BE2C (cell line): ENCODE data around the gene FBN1.

Experiments used
- DNase-seq: peaks from one replicate; pipeline ENCODE4 v3.0.0-alpha.2; 2020
- H3K27me3 ChIP-seq: fragments of 250-450 bp; sonication (Bioruptor Pico); 2 replicates; pipeline ENCODE4 v1.5.1; 2020; ENCODE audit warnings: mild to moderate bottlenecking
- H3K36me3 ChIP-seq: fragments of 250-450 bp; sonication (Bioruptor Pico); 2 replicates; pipeline ENCODE4 v1.5.1; 2020; ENCODE audit warnings: mild to moderate bottlenecking
- H3K4me1 ChIP-seq: fragments of 250-450 bp; sonication (Bioruptor Pico); 2 replicates; pipeline ENCODE4 v1.5.1; 2020
- H3K4me3 ChIP-seq: 2 replicates; pipeline ENCODE4 v1.5.1; 2011; ENCODE audit warnings: low read depth, low read length
- H3K9me3 ChIP-seq: fragments of 250-450 bp; sonication (Bioruptor Pico); 2 replicates; pipeline ENCODE4 v1.5.1; 2020
- TF ChIP-seq, protein P1 (sequence below): IDR thresholded peaks from 2 replicates; pipeline ENCODE4 v1.5.1; 2012; ENCODE audit warnings: mild to moderate bottlenecking, low read depth, low read length

Gene FBN1

DNA sequence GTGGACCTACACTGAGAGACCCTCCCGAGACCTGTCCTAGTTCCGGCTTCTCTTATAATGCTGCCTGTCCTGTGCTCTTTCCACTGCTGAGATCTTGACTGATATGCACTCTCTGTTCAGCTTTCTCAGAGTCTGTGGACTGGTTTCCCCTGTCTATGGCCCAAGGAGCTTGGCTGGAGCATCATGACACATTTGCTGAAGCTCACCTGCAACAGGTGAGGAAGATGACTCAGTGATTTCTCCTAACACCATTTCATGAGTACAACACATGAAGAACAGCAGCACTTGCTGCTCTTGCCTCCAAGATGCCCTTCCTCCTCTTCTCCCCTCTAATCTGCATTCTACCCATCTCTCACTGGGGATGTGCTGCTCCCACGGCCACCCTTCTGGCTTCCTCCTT is 222.2 kb downstream of the FBN1 start:
- H3K4me1 ChIP-seq, result no peaks in the 10 kb centered on the region
- H3K4me3 ChIP-seq, result no peak overlapping the region
- no peaks in the 10 kb centered on the region for H3K9me3 ChIP-seq
- no peak for DNase-seq
- no peaks in the 10 kb centered on the region for H3K36me3 ChIP-seq
- no peaks in the 10 kb centered on the region for H3K27me3 ChIP-seq
- TF ChIP-seq, protein P1, sequence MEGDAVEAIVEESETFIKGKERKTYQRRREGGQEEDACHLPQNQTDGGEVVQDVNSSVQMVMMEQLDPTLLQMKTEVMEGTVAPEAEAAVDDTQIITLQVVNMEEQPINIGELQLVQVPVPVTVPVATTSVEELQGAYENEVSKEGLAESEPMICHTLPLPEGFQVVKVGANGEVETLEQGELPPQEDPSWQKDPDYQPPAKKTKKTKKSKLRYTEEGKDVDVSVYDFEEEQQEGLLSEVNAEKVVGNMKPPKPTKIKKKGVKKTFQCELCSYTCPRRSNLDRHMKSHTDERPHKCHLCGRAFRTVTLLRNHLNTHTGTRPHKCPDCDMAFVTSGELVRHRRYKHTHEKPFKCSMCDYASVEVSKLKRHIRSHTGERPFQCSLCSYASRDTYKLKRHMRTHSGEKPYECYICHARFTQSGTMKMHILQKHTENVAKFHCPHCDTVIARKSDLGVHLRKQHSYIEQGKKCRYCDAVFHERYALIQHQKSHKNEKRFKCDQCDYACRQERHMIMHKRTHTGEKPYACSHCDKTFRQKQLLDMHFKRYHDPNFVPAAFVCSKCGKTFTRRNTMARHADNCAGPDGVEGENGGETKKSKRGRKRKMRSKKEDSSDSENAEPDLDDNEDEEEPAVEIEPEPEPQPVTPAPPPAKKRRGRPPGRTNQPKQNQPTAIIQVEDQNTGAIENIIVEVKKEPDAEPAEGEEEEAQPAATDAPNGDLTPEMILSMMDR, result no peak

DNA sequence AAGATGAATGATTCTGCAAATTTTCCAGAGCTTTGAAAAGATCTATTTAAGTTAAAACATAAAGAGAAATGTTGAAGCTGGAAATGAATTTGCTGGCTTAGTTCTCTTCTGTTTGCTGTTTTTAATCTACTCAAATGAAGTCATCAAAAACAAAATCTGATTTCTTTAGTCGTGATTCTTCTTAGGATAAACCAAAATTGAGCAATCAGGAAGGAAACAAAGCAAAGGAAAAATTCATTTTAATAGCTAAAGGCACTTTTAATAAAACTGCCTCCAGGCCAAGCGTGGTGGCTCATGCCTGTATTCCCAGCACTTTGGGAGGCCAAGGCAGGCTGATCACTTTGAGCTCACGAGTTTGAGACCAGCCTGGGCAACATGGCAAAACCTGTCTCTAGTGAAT is 223.1 kb downstream of the FBN1 start:
- TF ChIP-seq, protein P1, result no peak
- H3K4me3 ChIP-seq, result no peak overlapping the region
- no peaks in the 10 kb centered on the region for H3K27me3 ChIP-seq
- H3K9me3 ChIP-seq, result no peaks in the 10 kb centered on the region
- no peaks in the 10 kb centered on the region for H3K36me3 ChIP-seq
- no peaks in the 10 kb centered on the region for H3K4me1 ChIP-seq
- no peak for DNase-seq

DNA sequence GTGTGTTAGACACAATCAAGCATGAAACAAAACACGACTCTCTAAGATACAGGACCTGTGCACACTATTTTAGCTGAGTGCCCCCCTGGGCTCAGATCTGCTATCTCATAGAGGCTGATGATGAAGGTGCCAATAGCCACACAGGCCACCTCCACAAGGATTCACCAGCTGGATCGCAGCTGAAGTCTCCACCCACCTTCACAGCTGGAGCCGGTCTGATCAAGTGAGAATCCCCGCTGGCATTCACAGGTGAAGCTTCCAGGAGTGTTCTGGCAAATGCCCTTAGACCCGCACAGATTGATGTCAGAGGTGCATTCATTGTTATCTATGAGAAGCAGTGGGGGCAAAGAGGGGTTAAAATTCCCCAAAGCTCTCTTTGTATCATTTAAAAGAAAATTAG is 224.1 kb downstream of the FBN1 start:
- H3K4me3 ChIP-seq, result no peak overlapping the region
- no peaks in the 10 kb centered on the region for H3K27me3 ChIP-seq
- no peaks in the 10 kb centered on the region for H3K9me3 ChIP-seq
- no peak for DNase-seq
- TF ChIP-seq, protein P1, result no peak
- H3K4me1 ChIP-seq, result no peaks in the 10 kb centered on the region
- H3K36me3 ChIP-seq, result no peaks in the 10 kb centered on the region

DNA sequence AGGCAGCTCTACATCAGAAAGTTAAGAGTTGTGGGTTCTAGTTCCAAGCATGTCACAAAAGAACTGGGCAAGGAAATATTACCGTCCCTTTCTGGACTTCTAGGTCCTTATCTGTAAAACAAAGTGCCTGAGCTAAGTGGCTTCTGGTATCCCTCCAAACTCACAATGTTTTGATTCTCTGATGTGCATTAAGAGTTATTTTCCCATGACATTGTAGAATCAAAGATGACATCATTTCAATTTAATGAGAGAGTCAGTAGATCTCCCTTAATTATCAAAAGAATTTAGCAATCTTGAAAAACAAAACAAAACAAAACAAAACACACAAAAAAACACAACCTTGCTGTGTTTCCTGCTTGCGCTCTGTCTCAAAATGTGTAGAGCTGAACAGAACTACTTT is 225.6 kb downstream of the FBN1 start:
- Histone ChIP-seq H3K27me3 (no peaks in the 10 kb centered on the region), H3K9me3 (no peaks in the 10 kb centered on the region), H3K4me3 (no peak overlapping the region), H3K36me3 (no peaks in the 10 kb centered on the region), H3K4me1 (no peaks in the 10 kb centered on the region)
- DNase-seq, result no peak
- TF ChIP-seq, protein P1, result no peak

DNA sequence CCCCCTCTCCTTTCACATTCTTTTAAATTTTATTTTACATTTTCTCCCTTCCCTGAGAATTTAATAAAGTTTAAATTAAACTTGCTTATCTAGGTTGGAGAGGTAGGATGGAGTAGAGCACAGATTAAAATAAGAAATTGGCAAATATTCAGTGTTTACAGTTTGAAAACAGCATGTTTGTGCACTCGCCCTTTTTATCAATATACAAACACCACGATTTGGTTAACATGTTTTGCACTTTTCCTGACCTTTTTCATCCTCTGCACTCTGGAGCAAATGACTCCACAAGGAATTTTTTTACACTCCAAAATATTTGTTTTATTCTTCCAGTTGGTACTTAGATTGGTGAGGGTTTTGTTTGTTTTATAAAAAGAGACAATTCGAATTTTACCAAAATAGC is 227.2 kb downstream of the FBN1 start:
- no peaks in the 10 kb centered on the region for H3K36me3 ChIP-seq
- TF ChIP-seq, protein P1, result no peak
- H3K27me3 ChIP-seq, result no peaks in the 10 kb centered on the region
- no peak for DNase-seq
- H3K4me1 ChIP-seq, result no peaks in the 10 kb centered on the region
- no peaks in the 10 kb centered on the region for H3K9me3 ChIP-seq
- no peak overlapping the region for H3K4me3 ChIP-seq

DNA sequence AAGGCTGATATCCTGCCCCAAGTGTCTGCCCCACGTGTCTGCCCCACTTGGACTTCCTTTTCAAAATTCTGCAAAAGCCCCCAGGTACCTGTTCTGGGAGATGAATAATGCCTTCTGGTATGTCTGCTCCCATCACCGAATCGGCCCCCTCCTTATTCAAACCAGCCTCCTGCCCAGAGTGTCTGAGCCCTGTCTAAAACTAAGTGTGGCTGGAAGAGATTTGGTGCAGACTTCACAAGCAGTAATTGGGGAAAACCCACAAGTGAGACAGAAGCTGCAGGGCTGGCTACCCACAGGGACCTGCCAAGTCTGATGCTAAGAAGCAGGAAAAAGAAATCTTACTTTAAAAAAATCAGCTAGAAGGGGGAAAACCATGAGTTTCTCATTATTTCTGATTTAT is 229.2 kb downstream of the FBN1 start:
- Histone ChIP-seq H3K4me3 (no peak overlapping the region), H3K36me3 (no peaks in the 10 kb centered on the region), H3K9me3 (no peaks in the 10 kb centered on the region), H3K4me1 (no peaks in the 10 kb centered on the region), H3K27me3 (no peaks in the 10 kb centered on the region)
- DNase-seq, result no peak
- TF ChIP-seq, protein P1, result no peak
